Erythroblast (primary cell): ENCODE results near the gene DEPDC7.
"Not testable (repeated sequence)": the region's sequence is repeated elsewhere in the genome, so short reads cannot be mapped to it uniquely, and the experiment has no call there.

ENCODE experiments used
- DNase-seq, 2 experiments: peaks; one replicate each; lab custom pipeline; 2025; lab: John Stamatoyannopoulos, UW
- GATA1 ChIP-seq: IDR thresholded peaks from 2 replicates; pipeline ENCODE4 v1.6.1; 2011; ENCODE audit warnings: low read depth, mild to moderate bottlenecking, control low read depth, low read length, moderate library complexity
- POLR2A ChIP-seq: IDR thresholded peaks from 2 replicates; pipeline ENCODE4 v1.6.1; 2011; ENCODE audit warnings: mild to moderate bottlenecking, low read length

Gene DEPDC7

DNA sequence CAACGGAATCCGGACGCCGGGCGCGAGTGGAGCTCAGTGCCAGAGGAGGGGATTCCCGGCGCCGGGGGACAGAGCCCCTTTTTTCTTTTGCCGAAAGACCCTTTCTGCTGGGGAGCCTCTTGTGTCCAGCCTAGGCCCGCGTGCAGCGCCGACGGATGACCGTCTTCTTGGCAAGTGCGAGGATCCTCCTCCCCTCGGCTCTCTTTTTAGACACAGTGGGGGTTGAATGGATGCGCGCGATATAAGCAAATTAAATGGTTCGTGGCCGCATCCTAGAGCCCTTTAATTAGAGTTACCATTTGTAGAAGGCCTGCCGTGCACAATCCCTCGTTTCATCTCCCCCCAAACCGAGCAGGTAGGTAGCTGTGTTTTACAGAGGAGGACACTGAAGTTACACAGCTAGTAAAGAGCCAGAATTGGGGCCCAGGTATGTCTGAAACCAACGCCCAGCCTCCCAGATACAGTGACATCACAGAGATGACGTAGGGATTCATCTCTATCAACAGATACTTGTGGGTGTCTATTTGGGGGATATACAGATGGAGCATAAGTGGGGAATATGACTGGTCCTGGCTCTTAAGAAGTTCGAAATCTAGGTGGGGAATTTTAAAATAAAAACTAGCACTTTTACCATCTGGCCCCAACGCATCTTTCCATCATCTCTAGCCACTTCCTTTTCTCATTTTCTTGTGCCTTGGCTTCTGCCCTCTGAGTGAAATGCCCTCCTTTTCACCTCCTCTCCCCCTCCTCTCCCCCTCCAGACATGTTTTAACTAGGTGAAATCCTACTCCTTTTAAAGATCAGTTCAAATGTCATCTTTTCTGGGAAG is 24.6 kb downstream of the DEPDC7 start:
- TF ChIP-seq POLR2A: no peak
- no peak for TF ChIP-seq GATA1
- peak; percentile 53 to 66 for DNase-seq

DNA sequence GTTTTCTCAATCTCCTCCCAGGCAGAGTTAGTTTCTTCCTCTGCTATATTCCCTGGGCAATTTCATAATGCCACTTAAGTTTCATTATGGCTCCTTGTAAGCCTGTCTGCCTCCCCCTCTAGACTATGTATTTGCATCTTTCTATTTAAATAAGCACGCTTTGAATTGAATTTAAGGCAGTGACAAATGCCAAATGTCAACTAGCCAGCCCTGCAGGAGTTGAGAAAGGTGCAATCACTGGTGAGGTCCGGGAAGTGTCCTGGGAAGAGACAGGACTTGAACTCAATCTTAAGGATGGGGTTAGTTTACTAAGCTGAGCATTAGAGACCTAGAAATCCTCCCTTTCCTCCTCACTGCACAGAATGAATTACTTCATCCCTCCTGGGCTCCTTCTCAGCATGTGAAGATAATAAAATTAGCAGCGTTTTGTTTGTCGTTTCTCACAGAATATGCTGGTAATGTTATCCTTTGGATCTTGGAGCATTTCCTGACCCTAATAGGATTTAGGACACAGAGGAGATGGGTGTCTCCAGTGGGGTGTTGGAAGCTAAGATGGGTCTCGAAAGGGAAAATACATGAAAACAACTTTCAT is 25.3 kb downstream of the DEPDC7 start:
- TF ChIP-seq POLR2A (no peak), GATA1 (no peak)
- peak in 1 of 2 experiments; percentile 29 for DNase-seq

DNA sequence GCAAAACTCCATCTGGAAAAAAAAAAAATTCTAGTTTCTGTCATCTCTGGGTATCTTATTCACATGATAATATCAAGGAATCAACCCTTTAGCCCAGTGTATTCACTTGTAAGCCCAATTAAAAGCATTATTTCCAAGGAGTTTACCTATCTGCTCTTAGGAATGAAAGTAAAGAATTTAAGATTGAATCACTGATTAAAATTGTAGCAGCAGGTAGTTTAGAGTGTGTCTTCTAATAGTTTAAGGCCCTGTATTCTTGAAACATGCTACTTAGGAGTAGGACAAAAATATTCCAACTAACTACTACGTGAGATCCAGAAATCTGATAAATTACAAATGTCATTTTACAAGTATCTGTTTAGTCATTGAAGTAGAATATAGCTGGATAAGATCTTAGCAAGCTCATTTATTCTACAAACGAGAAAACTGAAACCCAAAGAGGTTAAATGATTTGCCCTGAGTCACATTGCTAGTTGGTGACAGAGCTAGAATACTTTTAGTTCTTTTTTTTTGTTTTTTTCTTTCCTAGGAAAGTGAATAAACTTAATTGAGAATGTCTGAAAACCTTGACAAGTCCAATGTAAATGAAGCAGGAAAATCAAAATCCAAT is 27.6 kb downstream of the DEPDC7 start:
- no peak for TF ChIP-seq POLR2A
- TF ChIP-seq GATA1: no peak
- no peak for DNase-seq

DNA sequence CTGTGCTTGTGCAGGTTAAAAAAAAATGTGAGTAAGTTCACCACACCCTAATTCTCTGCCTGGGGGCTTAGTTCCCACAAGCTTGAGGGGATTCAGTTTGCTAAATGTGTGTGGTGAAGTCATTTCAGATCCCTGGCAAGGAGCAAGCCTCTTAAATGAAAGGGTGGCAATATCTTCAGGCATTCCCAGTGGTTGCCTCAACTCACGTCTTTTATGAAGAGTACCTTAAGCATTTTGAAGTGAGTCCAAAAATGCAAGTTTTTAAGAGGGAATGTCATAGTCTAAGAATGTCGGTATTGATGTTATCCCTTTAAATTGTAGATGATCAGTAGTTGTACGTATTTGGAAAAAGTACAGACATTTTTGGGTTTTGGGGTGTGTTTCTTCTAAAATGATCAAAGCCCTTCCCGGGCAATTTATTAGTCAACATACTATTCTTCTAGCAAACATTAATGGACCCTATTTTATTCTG is 28.6 kb downstream of the DEPDC7 start:
- no peak for TF ChIP-seq POLR2A
- TF ChIP-seq GATA1: no peak
- DNase-seq: no peak

DNA sequence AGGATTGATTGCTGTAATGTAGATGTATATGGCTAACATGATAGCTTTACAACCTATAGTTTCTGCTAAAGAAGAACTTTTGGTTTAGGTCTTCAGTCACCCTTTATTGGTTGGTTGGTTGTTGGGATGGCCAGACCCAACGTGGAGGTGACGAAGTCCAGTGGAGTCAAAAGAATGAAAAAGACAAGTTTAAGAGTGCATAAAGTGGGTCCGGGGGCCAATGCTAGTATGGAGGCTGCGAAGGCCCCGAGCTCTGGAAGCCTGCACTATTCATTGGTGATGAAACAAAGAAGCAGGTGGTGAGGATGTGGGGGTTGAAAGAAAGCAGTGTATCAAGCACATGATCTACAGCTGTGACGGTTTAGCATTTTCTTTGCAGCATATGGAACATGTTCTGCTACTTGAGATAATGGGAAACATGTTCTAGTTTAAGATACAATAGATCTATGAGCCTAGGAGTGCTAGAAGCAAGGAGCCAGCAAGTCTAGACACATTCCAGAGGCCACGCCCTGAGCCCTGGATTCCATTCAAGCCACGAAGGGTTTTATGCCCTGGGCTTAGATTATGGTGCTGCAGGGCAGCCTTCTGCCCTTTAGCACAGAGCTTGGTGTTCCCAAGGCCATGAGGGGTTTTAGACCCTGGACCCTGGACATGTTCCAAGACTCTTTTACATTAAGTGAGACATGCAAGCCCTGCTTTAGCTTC is 30.0 kb downstream of the DEPDC7 start:
- TF ChIP-seq POLR2A (no peak), GATA1 (no peak)
- DNase-seq: peak; percentile 14 to 36

DNA sequence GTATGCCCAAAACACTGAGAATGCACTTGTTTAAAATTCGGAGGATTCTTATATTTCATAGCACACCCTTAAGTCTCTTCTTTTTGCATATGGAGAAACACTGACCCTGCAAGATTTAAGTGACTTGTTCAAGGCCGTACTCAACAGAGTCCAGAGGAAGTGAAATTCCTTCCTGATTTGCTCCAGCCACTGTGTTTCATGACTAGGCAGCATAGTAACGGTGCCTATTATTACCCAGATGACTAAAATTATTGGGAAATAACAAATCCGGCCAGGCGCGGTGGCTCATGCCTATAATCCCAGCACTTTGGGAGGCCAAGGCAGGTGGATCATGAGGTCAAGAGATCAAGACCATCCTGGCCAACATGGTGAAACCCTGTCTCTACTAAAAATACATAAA is 33.0 kb downstream of the DEPDC7 start:
- not testable (repeated sequence) for DNase-seq

DNA sequence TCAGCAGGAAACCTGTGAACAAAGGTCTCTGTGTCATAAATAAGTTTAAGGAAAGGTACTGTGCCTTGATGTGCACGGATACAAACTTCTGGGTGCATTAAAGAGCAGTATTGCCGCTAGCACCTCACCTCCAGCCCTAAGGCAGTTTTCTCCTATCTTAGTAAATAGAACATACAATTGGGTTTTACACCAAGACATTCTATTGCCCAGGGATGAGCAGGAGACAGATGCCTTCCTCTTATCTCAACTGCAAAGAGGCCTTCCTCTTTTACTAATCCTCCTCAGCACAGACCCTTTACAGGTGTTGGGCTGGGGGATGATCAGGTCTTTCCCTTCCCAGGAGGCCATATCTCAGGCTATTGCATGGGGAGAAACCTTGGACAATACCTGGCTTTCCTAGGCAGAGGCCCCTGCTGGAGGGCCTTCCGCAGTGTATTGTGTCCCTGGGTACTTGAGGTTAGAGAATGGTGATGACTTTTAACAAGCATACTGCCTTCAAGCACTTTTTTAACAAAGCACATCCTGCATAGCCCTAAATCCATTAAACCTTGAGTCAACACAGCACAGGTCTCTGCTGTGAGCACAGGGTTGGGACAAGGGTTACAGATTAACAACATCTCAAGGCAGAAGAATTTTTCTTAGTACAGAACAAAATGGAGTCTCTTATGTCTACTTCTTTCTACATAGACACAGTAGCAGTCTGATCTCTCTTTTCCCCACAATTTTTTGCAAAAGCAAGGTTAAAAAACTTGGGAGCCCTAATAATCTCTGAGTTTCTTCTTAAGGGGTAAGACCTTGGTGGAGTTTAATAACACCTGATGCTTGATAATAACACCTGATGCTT is 34.1 kb downstream of the DEPDC7 start:
- DNase-seq: not testable (repeated sequence)

DNA sequence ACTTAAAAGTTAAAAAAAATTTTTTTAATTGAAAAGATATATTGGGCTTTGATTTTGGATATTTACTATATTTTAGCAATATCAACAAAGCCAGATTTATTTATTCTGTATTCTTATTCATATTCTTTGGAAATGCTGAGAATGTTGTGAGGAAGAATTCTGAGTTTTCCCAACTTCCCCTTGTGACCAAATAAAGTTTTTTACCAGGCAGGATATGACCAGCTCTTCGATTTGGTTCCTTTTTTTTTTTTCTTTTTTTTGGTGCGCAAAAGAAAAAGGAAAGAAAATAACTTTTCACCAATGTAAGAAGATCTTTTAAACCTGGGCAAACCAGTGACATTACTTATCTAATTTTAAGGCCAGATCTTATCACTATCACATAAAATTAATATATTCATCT is 36.6 kb downstream of the DEPDC7 start:
- TF ChIP-seq GATA1: no peak
- no peak for TF ChIP-seq POLR2A

DNA sequence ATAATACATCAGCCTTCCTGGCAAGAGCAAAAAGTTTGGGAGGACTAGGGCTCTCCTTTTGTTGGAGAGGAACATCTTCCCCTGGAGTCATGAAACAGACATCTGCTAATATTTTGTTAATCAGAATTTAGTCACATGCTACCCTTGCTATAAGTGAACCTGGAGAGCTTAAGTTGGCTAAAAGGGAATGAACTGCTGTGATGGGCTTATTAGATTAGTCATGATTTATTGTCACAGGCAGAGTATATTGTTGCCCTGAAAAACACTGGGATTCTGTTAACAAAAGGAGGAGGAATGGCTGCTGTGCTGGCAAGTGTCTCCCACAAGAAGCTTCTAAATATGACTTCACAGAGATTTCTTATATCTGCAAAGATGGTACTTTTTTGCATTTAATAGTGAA is 39.7 kb downstream of the DEPDC7 start:
- DNase-seq: no peak
- no peak for TF ChIP-seq POLR2A
- no peak for TF ChIP-seq GATA1

More for the DNA sequence above, 36.6 kb downstream of the DEPDC7 start:
- DNase-seq: no peak

DNA sequence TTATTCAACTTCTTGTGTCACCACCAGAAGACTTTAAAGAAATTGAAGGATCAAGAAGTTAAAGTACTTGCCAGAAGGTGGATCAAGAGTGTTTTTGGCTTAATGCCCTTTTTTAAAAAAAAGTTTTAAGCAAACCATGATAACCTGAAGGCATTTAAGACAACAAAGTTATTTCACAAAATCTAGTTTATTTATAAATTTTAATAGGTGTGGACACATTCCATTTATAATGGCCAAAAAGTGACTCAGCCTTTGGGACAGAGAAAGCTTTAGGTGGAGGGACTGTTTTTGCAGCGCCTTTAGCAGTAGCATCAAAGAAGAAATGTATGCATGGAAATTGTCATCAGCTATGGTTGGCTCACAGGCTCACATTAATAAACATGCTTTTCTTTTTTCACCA is 41.6 kb downstream of the DEPDC7 start:
- TF ChIP-seq POLR2A (no peak), GATA1 (no peak)
- no peak for DNase-seq

DNA sequence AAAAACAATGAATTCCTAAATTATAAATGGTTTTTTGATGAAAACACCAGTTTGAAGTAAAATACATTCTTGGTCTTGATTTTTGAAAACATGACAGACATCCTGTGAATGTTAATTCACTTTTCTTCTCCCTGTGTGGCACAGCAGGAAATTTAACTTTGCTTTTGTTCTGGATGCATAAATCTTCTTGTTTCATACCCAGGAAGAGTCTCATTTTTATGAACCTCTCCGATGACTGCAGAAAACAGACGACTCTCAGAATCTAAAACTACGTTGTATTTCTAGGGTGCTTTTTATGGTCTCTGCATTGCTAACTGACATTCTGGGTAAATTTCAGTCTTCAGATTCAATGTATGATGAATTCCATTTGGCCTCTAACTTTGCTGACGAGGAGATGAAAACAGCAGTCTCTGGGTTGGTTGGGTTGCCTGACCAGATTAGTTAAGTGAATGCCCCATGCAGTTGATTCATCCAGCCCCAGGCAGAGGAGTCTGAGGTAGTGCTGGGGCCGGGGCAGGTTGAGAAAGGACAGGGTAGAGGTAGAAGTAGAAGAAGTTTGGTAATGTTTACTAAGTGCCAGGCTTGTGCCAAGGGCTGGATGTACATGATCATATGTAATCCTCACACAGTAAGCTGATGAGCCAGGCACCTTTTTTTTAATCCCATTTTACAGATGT is 43.8 kb downstream of the DEPDC7 start:
- no peak for DNase-seq
- TF ChIP-seq GATA1 (no peak), POLR2A (no peak)

DNA sequence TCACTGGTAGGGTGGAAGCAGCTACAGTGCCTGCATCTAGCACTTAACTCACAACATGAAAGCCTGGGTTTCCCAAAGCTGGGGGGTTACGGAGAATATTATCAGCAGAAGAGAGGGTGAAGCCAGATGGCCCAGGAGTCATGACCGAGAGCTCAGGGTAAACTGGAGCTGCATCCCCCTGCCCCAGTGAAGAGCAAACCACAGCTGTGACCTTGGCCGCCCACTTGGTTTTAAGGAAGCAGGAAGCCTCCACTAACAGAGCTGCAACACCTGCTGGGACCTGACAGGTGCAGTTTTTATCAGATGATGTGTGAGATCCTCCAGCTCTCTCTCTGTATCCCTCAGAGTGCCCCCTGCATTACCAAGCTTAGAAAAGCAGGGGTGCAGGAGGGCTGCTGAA is 44.6 kb downstream of the DEPDC7 start:
- TF ChIP-seq POLR2A (no peak), GATA1 (no peak)
- no peak for DNase-seq

DNA sequence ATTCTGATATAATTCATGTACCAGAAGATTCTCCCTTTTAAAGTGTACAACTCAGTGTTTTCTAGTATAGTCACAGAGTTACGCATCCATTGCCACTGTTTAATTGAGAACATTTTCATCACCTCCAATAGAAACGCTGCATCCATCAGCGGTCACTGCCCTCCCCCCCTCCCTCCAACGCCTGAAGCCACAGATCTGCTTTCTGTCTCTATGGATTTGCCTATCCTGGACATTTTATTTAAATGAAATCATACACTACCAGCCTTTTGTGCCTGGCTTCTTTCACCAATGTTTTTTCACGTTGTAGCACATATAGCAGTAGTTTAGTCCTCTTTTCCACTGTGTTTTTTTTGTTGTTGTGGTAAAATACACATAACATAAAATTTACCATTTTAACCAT is 46.5 kb downstream of the DEPDC7 start:
- TF ChIP-seq GATA1 (no peak), POLR2A (no peak)
- DNase-seq: no peak
